ENCODE measurements around the gene ITGA11. TPM values are rescaled to one million over a fixed set of nuclear protein-coding genes. Genes with fewer than 3 reads are reported as not detected.

The ITGA11 gene
- polyA plus RNA-seq, 4 donors = 0.27 to 0.99 (median 0.48) TPM; not detected in 1

DNA sequence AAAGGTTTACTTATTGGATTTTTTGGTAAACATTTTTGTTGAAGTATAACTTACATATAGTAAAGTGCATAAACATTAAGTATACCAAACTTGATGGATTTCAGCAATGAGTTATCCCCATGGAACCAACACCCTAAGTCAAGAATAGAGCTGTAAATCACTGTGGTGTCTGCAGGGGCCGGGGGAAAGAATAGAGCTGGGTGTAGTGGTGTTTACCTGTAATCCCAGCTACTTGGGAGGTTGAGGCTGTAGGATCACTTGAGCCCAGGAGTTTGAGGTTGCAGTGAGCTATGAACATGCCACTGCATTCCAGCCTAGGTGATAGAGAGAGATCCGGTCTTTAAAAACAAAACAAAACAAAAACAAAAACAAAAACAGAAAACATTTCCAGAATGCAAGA, 167.7 kb downstream of the ITGA11 start:
- H3K27me3 ChIP-seq (ENCODE audit: control insufficient read depth in 3 of 3, insufficient read depth in 3 of 3, low read length in 3 of 3) = peaks cover 0 to 6% (median 0%) of the 10 kb centered on the region in 3 donors
- no peaks in the 10 kb centered on the region for H3K36me3 ChIP-seq (ENCODE audit: control insufficient read depth in 3 of 3, insufficient read depth in 2 of 3, low read depth in 1 of 3, low read length in 3 of 3)
- FAIRE-seq = no peak
- WGBS, 3 donors = 36 to 62% (median 51%) methylated on average over 2 of the region's 2 CpGs
- no peak for DNase-seq
- H3K27ac ChIP-seq (ENCODE audit: low read depth in 1 of 3, low read length in 2 of 3) = no peak overlapping the region
- no peak overlapping the region for H3K4me3 ChIP-seq (ENCODE audit: low read depth in 1 of 3, low read length in 3 of 3)
- no peaks in the 10 kb centered on the region for H3K9me3 ChIP-seq (ENCODE audit: control insufficient read depth in 2 of 2, insufficient read depth in 1 of 2, low read depth in 1 of 2, low read length in 1 of 2)
- no peaks in the 10 kb centered on the region for H3K4me1 ChIP-seq (ENCODE audit: control insufficient read depth in 3 of 3, insufficient read depth in 2 of 3, low read depth in 1 of 3, low read length in 2 of 3)

DNA sequence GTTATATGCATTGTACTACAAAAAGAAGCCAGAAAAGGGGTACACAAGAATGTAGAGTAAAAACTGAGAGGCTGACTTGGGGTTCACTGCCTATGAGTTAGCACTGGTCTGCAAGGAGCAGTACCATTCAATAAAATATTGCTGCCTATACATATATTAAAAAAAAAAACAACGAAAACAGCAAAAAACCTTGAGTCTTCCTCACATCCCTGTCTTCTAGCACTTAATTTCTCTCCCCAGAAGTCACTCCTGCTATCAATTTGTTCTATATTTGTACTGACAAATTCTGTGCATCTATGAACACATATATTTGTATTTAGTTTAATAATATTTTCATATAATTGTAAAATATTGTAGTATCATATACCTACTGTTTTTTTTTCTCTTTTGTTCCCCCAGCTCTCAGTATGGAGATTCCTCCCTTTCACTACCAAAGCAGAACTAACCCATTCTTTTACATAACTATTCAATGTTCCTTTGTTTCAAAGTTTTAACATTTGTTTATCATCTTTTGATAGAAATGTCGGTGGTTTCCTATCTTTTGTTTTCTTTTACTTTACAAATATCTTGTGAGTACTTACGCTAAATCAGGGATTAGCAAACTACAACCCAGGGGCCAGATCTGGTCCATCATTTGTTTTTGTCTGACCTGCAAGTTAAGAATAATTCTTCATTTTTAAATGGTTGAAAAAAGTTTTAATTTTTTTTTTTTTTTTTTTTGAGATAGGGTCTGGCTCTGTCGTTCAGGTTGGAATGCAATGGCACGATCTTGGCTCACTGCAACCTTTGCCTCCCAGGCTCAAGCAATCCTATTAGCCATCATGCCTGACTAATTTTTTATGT, 169.2 kb downstream of the ITGA11 start:
- H3K27ac ChIP-seq (ENCODE audit: low read depth in 1 of 3, low read length in 2 of 3) = no peak overlapping the region
- H3K4me3 ChIP-seq (ENCODE audit: low read depth in 1 of 3, low read length in 3 of 3) = no peak overlapping the region
- H3K9me3 ChIP-seq (ENCODE audit: control insufficient read depth in 2 of 2, insufficient read depth in 1 of 2, low read depth in 1 of 2, low read length in 1 of 2) = no peaks in the 10 kb centered on the region
- FAIRE-seq (no peak), DNase-seq (no peak)
- WGBS, 3 donors = 42 to 68% (median 59%) methylated on average over 5 of the region's 5 CpGs
- no peaks in the 10 kb centered on the region for H3K36me3 ChIP-seq (ENCODE audit: control insufficient read depth in 3 of 3, insufficient read depth in 2 of 3, low read depth in 1 of 3, low read length in 3 of 3)
- H3K4me1 ChIP-seq (ENCODE audit: control insufficient read depth in 3 of 3, insufficient read depth in 2 of 3, low read depth in 1 of 3, low read length in 2 of 3) = no peaks in the 10 kb centered on the region
- peaks cover 0 to 6% (median 0%) of the 10 kb centered on the region in 3 donors for H3K27me3 ChIP-seq (ENCODE audit: control insufficient read depth in 3 of 3, insufficient read depth in 3 of 3, low read length in 3 of 3)

DNA sequence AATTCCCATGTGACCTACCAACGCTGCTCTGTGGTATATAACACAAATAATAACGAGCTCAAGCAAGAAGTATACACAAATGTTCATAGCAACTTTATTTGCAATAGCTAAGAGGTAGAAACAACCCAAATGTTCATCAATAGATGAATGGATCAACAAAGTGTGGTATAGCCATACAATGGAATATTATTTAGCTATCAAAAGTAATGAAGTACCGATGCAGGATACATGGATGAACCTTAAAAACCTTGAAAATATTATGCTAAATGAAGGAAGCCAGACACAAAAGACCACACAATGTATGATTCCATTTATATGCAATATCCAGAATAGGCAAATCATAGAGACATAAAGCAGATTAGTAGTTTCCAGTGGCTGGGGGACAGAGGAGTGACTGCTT, 170.0 kb downstream of the ITGA11 start:
- FAIRE-seq = no peak

DNA sequence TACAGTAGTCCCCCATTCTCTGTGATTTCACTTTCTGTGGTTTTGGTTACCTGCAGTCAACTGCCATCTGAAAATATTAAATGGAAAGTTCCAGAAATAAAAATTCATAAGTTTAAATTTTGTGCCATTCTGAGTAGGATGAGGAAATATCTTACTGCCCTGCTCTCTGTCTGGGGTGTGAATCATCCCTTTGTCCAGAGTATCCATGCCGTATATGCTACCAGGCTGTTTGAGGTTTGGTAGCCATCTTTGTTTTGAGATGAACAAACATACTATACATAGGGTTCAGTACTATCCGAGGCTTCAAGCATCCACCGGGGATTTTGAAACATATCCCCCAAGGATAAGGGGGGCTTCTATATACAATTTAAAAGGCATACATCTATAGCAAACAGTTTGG, 170.7 kb downstream of the ITGA11 start:
- Histone ChIP-seq H3K27me3 (ENCODE audit: control insufficient read depth in 3 of 3, insufficient read depth in 3 of 3, low read length in 3 of 3) (peaks cover 0 to 6% (median 0%) of the 10 kb centered on the region in 3 donors), H3K9me3 (ENCODE audit: control insufficient read depth in 2 of 2, insufficient read depth in 1 of 2, low read depth in 1 of 2, low read length in 1 of 2) (no peaks in the 10 kb centered on the region), H3K36me3 (ENCODE audit: control insufficient read depth in 3 of 3, insufficient read depth in 2 of 3, low read depth in 1 of 3, low read length in 3 of 3) (no peaks in the 10 kb centered on the region), H3K4me3 (ENCODE audit: low read depth in 1 of 3, low read length in 3 of 3) (no peak overlapping the region), H3K27ac (ENCODE audit: low read depth in 1 of 3, low read length in 2 of 3) (no peak overlapping the region), H3K4me1 (ENCODE audit: control insufficient read depth in 3 of 3, insufficient read depth in 2 of 3, low read depth in 1 of 3, low read length in 2 of 3) (peaks cover 0 to under 1% (median 0%) of the 10 kb centered on the region in 3 donors)
- FAIRE-seq (no peak), DNase-seq (no peak)
- WGBS, 3 donors = 90 to 95% (median 92%) methylated on average over 3 of the region's 3 CpGs

More for the DNA sequence above, 170.0 kb downstream of the ITGA11 start:
- 89 to 93% (median 92%) methylated on average over 3 of the region's 3 CpGs for WGBS, 3 donors
- H3K27me3 ChIP-seq (ENCODE audit: control insufficient read depth in 3 of 3, insufficient read depth in 3 of 3, low read length in 3 of 3) = peaks cover 0 to 6% (median 0%) of the 10 kb centered on the region in 3 donors
- no peaks in the 10 kb centered on the region for H3K4me1 ChIP-seq (ENCODE audit: control insufficient read depth in 3 of 3, insufficient read depth in 2 of 3, low read depth in 1 of 3, low read length in 2 of 3)
- H3K9me3 ChIP-seq (ENCODE audit: control insufficient read depth in 2 of 2, insufficient read depth in 1 of 2, low read depth in 1 of 2, low read length in 1 of 2) = no peaks in the 10 kb centered on the region
- no peaks in the 10 kb centered on the region for H3K36me3 ChIP-seq (ENCODE audit: control insufficient read depth in 3 of 3, insufficient read depth in 2 of 3, low read depth in 1 of 3, low read length in 3 of 3)
- no peak overlapping the region for H3K27ac ChIP-seq (ENCODE audit: low read depth in 1 of 3, low read length in 2 of 3)
- no peak for DNase-seq
- no peak overlapping the region for H3K4me3 ChIP-seq (ENCODE audit: low read depth in 1 of 3, low read length in 3 of 3)

DNA sequence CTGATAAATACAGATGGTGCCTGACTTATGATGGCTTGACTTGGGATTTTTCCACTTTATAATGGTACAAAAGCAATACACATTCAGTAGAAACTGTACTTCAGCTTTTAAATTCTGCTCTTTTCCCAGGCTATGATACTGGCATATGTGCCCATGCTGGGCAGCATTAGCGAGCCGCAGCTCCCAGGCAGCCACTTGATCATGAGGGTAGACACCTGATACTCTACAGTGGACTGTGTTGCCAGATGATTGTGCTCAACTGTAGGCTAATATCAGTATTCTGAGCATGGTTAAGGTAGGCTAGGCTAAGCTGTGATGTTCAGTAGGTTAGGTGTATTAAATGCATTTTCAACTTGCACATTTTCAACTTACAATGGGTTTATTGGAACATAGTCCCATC, 172.1 kb downstream of the ITGA11 start:
- H3K4me1 ChIP-seq (ENCODE audit: control insufficient read depth in 3 of 3, insufficient read depth in 2 of 3, low read depth in 1 of 3, low read length in 2 of 3) = peaks cover 0 to 2% (median 0%) of the 10 kb centered on the region in 3 donors
- FAIRE-seq (no peak), DNase-seq (no peak)
- 86 to 91% (median 89%) methylated on average over 2 of the region's 2 CpGs for WGBS, 3 donors
- H3K36me3 ChIP-seq (ENCODE audit: control insufficient read depth in 3 of 3, insufficient read depth in 2 of 3, low read depth in 1 of 3, low read length in 3 of 3) = no peaks in the 10 kb centered on the region
- no peaks in the 10 kb centered on the region for H3K9me3 ChIP-seq (ENCODE audit: control insufficient read depth in 2 of 2, insufficient read depth in 1 of 2, low read depth in 1 of 2, low read length in 1 of 2)
- no peak overlapping the region for H3K4me3 ChIP-seq (ENCODE audit: low read depth in 1 of 3, low read length in 3 of 3)
- no peak overlapping the region for H3K27ac ChIP-seq (ENCODE audit: low read depth in 1 of 3, low read length in 2 of 3)
- H3K27me3 ChIP-seq (ENCODE audit: control insufficient read depth in 3 of 3, insufficient read depth in 3 of 3, low read length in 3 of 3) = peaks cover 0 to 6% (median 0%) of the 10 kb centered on the region in 3 donors

DNA sequence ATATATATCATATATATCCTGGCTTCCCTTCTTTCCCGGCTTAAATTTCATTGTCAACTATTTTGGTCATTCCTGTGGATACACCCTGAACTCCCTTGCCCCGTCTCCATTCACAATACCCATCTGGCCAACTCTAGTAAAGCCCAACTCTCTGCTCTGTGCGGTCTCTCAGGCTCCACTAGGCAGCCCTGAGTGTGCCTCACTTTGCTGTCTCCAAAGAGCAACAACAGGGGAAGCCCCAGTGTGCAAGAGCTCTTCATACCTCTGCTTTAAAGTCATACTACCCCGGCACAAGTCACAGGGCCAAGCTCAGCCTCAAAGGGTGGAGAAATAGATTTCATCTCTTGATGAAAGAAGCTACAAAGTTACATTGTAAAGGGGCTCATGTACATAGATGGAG, 173.3 kb downstream of the ITGA11 start:
- 75 to 77% (median 75%) methylated on average over 4 of the region's 4 CpGs for WGBS, 3 donors
- no peak for DNase-seq
- no peaks in the 10 kb centered on the region for H3K9me3 ChIP-seq (ENCODE audit: control insufficient read depth in 2 of 2, insufficient read depth in 1 of 2, low read depth in 1 of 2, low read length in 1 of 2)
- no peaks in the 10 kb centered on the region for H3K27me3 ChIP-seq (ENCODE audit: control insufficient read depth in 3 of 3, insufficient read depth in 3 of 3, low read length in 3 of 3)
- H3K36me3 ChIP-seq (ENCODE audit: control insufficient read depth in 3 of 3, insufficient read depth in 2 of 3, low read depth in 1 of 3, low read length in 3 of 3) = no peaks in the 10 kb centered on the region
- H3K4me1 ChIP-seq (ENCODE audit: control insufficient read depth in 3 of 3, insufficient read depth in 2 of 3, low read depth in 1 of 3, low read length in 2 of 3) = peaks cover 0 to 2% (median 0%) of the 10 kb centered on the region in 3 donors
- FAIRE-seq = no peak
- H3K27ac ChIP-seq (ENCODE audit: low read depth in 1 of 3, low read length in 2 of 3) = peak overlapping the region in 1 of 3 donors; percentile 1
- no peak overlapping the region for H3K4me3 ChIP-seq (ENCODE audit: low read depth in 1 of 3, low read length in 3 of 3)

DNA sequence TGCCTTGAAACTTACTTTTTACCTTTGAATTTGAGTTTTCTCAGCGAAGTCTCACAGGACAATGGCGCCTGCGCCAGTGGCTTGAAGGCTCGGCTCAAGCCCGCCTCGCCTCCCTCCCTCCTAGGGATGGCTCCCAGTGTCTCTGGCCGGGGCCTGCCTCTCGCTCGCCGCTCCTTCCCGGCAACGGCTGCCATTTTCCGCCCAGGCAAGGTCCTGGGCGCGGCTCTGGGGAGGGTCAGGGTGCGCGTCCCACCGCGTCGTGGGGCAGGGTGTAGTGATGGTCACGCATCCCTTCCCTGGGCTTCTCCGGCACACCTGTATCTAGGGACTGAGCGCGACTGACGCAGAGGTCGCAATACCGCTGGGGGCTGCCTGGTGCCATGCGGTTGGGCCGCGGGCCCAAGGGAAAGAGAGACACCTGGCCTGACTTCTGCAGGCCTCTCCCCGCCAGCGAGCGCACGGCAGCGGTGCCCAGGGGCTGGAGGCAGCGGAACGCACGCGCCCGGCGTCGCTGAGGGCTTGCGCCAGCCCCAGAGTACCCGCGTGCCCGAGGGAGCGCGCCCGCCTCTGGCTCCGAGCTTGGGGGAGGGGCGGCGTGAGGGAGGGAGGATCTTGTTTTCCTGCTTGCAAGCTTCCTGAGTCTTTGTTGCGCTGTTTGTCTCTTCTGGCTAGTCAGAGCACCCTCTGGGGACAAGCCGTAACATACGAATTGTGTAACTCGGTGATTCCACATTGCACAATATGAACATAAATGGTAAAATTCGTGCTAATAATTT, 175.1 kb downstream of the ITGA11 start:
- no peaks in the 10 kb centered on the region for H3K9me3 ChIP-seq (ENCODE audit: control insufficient read depth in 2 of 2, insufficient read depth in 1 of 2, low read depth in 1 of 2, low read length in 1 of 2)
- H3K27ac ChIP-seq (ENCODE audit: low read depth in 1 of 3, low read length in 2 of 3) = peak overlapping the region; percentile 33 to 96 (median 91)
- WGBS, 3 donors = 3 to 8% (median 6%) methylated on average over 55 to 57 of the region's 57 CpGs
- no peaks in the 10 kb centered on the region for H3K27me3 ChIP-seq (ENCODE audit: control insufficient read depth in 3 of 3, insufficient read depth in 3 of 3, low read length in 3 of 3)
- FAIRE-seq (no peak), DNase-seq (peak; percentile 86 to 94)
- peaks cover 0 to 2% (median 0%) of the 10 kb centered on the region in 3 donors for H3K4me1 ChIP-seq (ENCODE audit: control insufficient read depth in 3 of 3, insufficient read depth in 2 of 3, low read depth in 1 of 3, low read length in 2 of 3)
- no peaks in the 10 kb centered on the region for H3K36me3 ChIP-seq (ENCODE audit: control insufficient read depth in 3 of 3, insufficient read depth in 2 of 3, low read depth in 1 of 3, low read length in 3 of 3)
- H3K4me3 ChIP-seq (ENCODE audit: low read depth in 1 of 3, low read length in 3 of 3) = peak overlapping the region; percentile 32 to 70 (median 51)

DNA sequence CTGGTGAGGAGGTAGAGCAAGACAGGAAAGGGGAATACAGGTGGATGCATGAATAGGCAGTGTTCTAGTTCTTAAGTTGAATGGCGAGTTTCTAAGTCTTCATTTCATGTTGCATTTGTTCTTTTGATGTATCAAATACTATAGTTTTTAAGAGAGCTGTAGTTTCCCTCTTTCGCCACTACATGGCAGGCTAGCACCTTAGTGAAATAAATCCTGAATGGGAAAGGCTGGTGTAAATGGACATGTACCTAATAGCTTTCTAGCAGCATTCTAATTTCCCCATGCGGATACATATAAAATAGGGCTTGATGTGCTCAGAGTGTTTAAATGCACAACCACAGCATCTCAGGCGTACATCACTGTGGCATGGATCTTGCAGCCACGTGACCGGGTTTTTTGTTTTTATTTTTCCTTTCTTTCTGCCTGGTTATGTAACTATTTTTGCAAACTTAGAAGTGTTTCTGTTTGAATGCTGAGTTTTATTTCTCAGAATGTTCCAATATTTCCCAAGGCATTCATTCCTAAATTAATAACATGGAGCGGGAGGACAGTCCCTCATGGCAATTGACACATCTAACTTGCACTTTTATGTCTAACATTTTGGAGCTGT, 178.9 kb downstream of the ITGA11 start:
- peak; percentile 74 to 76 for DNase-seq
- no peak for FAIRE-seq
- WGBS, 3 donors = 35 to 38% (median 37%) methylated on average over 7 of the region's 7 CpGs
- Histone ChIP-seq H3K27me3 (ENCODE audit: control insufficient read depth in 3 of 3, insufficient read depth in 3 of 3, low read length in 3 of 3) (no peaks in the 10 kb centered on the region), H3K36me3 (ENCODE audit: control insufficient read depth in 3 of 3, insufficient read depth in 2 of 3, low read depth in 1 of 3, low read length in 3 of 3) (no peaks in the 10 kb centered on the region), H3K4me3 (ENCODE audit: low read depth in 1 of 3, low read length in 3 of 3) (no peak overlapping the region), H3K9me3 (ENCODE audit: control insufficient read depth in 2 of 2, insufficient read depth in 1 of 2, low read depth in 1 of 2, low read length in 1 of 2) (no peaks in the 10 kb centered on the region), H3K4me1 (ENCODE audit: control insufficient read depth in 3 of 3, insufficient read depth in 2 of 3, low read depth in 1 of 3, low read length in 2 of 3) (peaks cover 0 to 2% (median 0%) of the 10 kb centered on the region in 3 donors), H3K27ac (ENCODE audit: low read depth in 1 of 3, low read length in 2 of 3) (no peak overlapping the region)
